ENCODE measurements around the gene SULT1C4. TPM values are rescaled to one million over a fixed set of nuclear protein-coding genes. Genes with fewer than 3 reads are reported as not detected.

SULT1C4 gene
- total RNA-seq, 4 donors from 2014 or later, result 1.9 to 5.2 (median 3.2) TPM

GRCh38 chr2:108403494-108403893, 25.7 kb downstream of the SULT1C4 start:
- TF ChIP-seq CTCF (IDR thresholded peaks at IDR 0.05; ENCODE audit: low read depth), result no peak

GRCh38 chr2:108404784-108405397, 27.1 kb downstream of the SULT1C4 start:
- no peak for TF ChIP-seq CTCF (IDR thresholded peaks at IDR 0.05; ENCODE audit: low read depth)

GRCh38 chr2:108407864-108408729, 30.3 kb downstream of the SULT1C4 start:
- TF ChIP-seq CTCF (IDR thresholded peaks at IDR 0.05; ENCODE audit: low read depth), result no peak

DNA sequence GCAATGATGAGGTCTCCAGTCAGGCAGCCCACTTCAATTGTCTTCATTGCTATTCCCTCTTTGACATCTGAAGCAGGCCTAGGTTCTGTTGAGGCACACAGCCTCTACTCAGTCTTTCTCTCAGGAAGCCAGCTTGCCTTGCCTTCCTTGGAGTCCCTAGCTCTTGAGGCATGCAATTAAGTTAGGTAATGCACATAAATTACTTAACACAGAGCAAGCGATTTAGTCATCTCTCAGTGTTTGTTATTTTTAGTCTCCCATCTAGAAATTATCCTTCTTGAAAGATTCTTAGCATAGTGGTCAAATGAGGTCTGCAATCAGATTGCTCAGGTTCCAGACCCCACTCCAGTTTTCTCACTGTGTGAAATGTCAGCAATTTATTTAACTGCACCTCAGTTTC, 32.0 kb downstream of the SULT1C4 start:
- no peak for TF ChIP-seq CTCF (IDR thresholded peaks at IDR 0.05; ENCODE audit: low read depth)

GRCh38 chr2:108412995-108413710, 35.4 kb downstream of the SULT1C4 start:
- no peak for TF ChIP-seq CTCF (IDR thresholded peaks at IDR 0.05; ENCODE audit: low read depth)

- TF ChIP-seq CTCF (IDR thresholded peaks at IDR 0.05; ENCODE audit: low read depth), result no peak
Measured at GRCh38 chr2:108413711-108414095, 35.9 kb downstream of the SULT1C4 start.

Measured in subcutaneous adipose tissue (tissue), 4 donors.